SK-N-SH treated with all-trans-retinoic acid at 6 μM for 48 hours (cell line): Measurements from ENCODE around the gene RBM44.

ENCODE experiments used
- ATAC-seq: fragments of 200-7000 bp; cut with Tn5 transposase; 3 replicates; pipeline ENCODE4 v1.9.1; 2020; ENCODE audit warnings: mild to moderate bottlenecking, moderate library complexity
- ARNTL ChIP-seq: fragments of 450-650 bp; formaldehyde crosslinking; IDR thresholded peaks from 2 replicates; pipeline ENCODE4 v1.5.0; 2020; ENCODE audit warnings: low read depth, mild to moderate bottlenecking, moderate library complexity, borderline replicate concordance
- BACH2 ChIP-seq: fragments of 250-450 bp; sonication (Bioruptor Pico); IDR thresholded peaks from 2 replicates; pipeline ENCODE4 v1.9.0; 2021; ENCODE audit warnings: mild to moderate bottlenecking, borderline replicate concordance
- CSDC2 ChIP-seq: fragments of 250-450 bp; sonication (Bioruptor Pico); IDR thresholded peaks from 2 replicates; pipeline ENCODE4 v1.5.0; 2020; ENCODE audit warnings: mild to moderate bottlenecking, moderate library complexity
- CSRNP3 ChIP-seq: fragments of 250-450 bp; sonication (Bioruptor Pico); IDR thresholded peaks from 2 replicates; pipeline ENCODE4 v1.5.1; 2021; ENCODE audit warnings: mild to moderate bottlenecking, moderate library complexity
- ESRRG ChIP-seq: fragments of 250-450 bp; sonication (Bioruptor Pico); IDR thresholded peaks from 2 replicates; pipeline ENCODE4 v1.6.1; 2021; ENCODE audit warnings: mild to moderate bottlenecking
- ISL1 ChIP-seq: fragments of 250-450 bp; sonication (Bioruptor Pico); IDR thresholded peaks from 2 replicates; pipeline ENCODE4 v2.1.2; 2022; ENCODE audit warnings: mild to moderate bottlenecking, moderate library complexity
- OSR1 ChIP-seq: fragments of 250-450 bp; sonication (Bioruptor Pico); IDR thresholded peaks from 2 replicates; pipeline ENCODE4 v1.8.0; 2022; ENCODE audit warnings: moderate library complexity, mild to moderate bottlenecking, inconsistent platforms
- PATZ1 ChIP-seq: fragments of 250-450 bp; sonication (Bioruptor Pico); IDR thresholded peaks from 2 replicates; pipeline ENCODE4 v1.8.0; 2020; ENCODE audit warnings: mild to moderate bottlenecking, moderate library complexity, borderline replicate concordance
- PPARA ChIP-seq: fragments of 250-450 bp; sonication (Bioruptor Pico); IDR thresholded peaks from 2 replicates; pipeline ENCODE4 v1.5.0; 2020; ENCODE audit warnings: mild to moderate bottlenecking, borderline replicate concordance
- RARB ChIP-seq: fragments of 250-450 bp; sonication (Bioruptor Pico); IDR thresholded peaks from 2 replicates; pipeline ENCODE4 v1.8.0; 2021; ENCODE audit warnings: mild to moderate bottlenecking, moderate library complexity
- SNAI2 ChIP-seq: fragments of 250-450 bp; sonication (Bioruptor Pico); IDR thresholded peaks from 2 replicates; pipeline ENCODE4 v1.5.0; 2020; ENCODE audit warnings: mild to moderate bottlenecking, moderate library complexity
- TCF4 ChIP-seq: fragments of 250-450 bp; sonication (Bioruptor Pico); IDR thresholded peaks from 2 replicates; pipeline ENCODE4 v1.8.0; 2021; ENCODE audit warnings: mild to moderate bottlenecking, moderate library complexity, borderline replicate concordance
- TSHZ2 ChIP-seq: fragments of 250-450 bp; sonication (Bioruptor Pico); IDR thresholded peaks from 2 replicates; pipeline ENCODE4 v1.5.0; 2020; ENCODE audit warnings: mild to moderate bottlenecking, moderate library complexity
- ZC3H10 ChIP-seq: fragments of 250-450 bp; sonication (Bioruptor Pico); IDR thresholded peaks from 2 replicates; pipeline ENCODE4 v1.5.1; 2021; ENCODE audit warnings: mild to moderate bottlenecking, moderate library complexity
- ZFP3 ChIP-seq: fragments of 250-450 bp; sonication (Bioruptor Pico); IDR thresholded peaks from 2 replicates; pipeline ENCODE4 v1.5.0; 2020; ENCODE audit warnings: mild to moderate bottlenecking, moderate library complexity
- ZFP30 ChIP-seq: fragments of 450-650 bp; formaldehyde crosslinking; IDR thresholded peaks from 2 replicates; pipeline ENCODE4 v1.5.0; 2022; ENCODE audit warnings: mild to moderate bottlenecking, moderate library complexity
- ZNF565 ChIP-seq: fragments of 450-650 bp; formaldehyde crosslinking; conservative IDR thresholded peaks from 2 replicates; pipeline ENCODE4 v1.5.0; 2020; ENCODE audit warnings: low read depth, mild to moderate bottlenecking, moderate library complexity
- ZNF70 ChIP-seq: fragments of 450-650 bp; formaldehyde crosslinking; IDR thresholded peaks from 2 replicates; pipeline ENCODE4 v1.5.0; 2020; ENCODE audit warnings: mild to moderate bottlenecking, moderate library complexity
- ZNF8 ChIP-seq: fragments of 450-650 bp; formaldehyde crosslinking; IDR thresholded peaks from 2 replicates; pipeline ENCODE4 v1.5.0; 2020; ENCODE audit warnings: mild to moderate bottlenecking, moderate library complexity
- TF ChIP-seq, protein P1 (sequence below): fragments of 250-450 bp; sonication (Bioruptor Pico); IDR thresholded peaks from 2 replicates; pipeline ENCODE4 v1.8.0; 2021; ENCODE audit warnings: low read depth, mild to moderate bottlenecking, moderate library complexity, borderline replicate concordance
- TF ChIP-seq, protein P2 (sequence below): fragments of 250-450 bp; sonication (Bioruptor Pico); IDR thresholded peaks from 2 replicates; pipeline ENCODE4 v1.5.1; 2020; ENCODE audit warnings: low read depth, mild to moderate bottlenecking, moderate library complexity

The RBM44 gene

DNA sequence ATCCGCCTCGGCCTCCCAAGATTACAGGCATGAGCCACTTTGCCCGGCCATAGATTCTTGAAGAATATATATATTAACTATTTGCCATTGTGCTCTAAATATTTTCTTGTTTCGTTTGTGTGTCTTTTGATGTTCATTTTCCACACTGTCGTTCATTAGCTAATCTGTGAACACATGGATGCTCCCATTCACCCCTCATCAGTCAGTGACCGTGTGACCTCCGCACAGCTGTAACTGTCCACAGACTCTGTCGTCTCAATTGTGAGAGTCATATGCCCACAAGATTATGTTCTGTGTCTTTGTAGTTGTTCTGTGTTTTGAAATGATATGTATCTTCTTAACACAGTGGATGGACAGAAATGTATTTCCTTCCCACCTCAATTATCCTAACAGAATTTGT lies 90.4 kb downstream of the RBM44 start:
- TF ChIP-seq TSHZ2 (CRISPR knock-in tag) (no peak), ARNTL (CRISPR knock-in tag) (no peak), CSDC2 (no peak), ESRRG (CRISPR knock-in tag) (no peak), BACH2 (no peak), TCF4 (CRISPR knock-in tag) (no peak), PPARA (CRISPR knock-in tag) (no peak), SNAI2 (CRISPR knock-in tag) (no peak), ZNF8 (no peak), ZNF565 (CRISPR knock-in tag) (no peak), OSR1 (CRISPR knock-in tag) (no peak), ISL1 (CRISPR knock-in tag) (no peak), ZFP3 (CRISPR knock-in tag) (no peak), ZC3H10 (CRISPR knock-in tag) (no peak), CSRNP3 (CRISPR knock-in tag) (no peak), ZFP30 (CRISPR knock-in tag) (no peak)
- TF ChIP-seq, protein P1, sequence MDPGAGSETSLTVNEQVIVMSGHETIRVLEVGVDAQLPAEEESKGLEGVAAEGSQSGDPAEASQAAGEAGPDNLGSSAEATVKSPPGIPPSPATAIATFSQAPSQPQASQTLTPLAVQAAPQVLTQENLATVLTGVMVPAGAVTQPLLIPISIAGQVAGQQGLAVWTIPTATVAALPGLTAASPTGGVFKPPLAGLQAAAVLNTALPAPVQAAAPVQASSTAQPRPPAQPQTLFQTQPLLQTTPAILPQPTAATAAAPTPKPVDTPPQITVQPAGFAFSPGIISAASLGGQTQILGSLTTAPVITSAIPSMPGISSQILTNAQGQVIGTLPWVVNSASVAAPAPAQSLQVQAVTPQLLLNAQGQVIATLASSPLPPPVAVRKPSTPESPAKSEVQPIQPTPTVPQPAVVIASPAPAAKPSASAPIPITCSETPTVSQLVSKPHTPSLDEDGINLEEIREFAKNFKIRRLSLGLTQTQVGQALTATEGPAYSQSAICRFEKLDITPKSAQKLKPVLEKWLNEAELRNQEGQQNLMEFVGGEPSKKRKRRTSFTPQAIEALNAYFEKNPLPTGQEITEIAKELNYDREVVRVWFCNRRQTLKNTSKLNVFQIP: no peak
- TF ChIP-seq, protein P2, sequence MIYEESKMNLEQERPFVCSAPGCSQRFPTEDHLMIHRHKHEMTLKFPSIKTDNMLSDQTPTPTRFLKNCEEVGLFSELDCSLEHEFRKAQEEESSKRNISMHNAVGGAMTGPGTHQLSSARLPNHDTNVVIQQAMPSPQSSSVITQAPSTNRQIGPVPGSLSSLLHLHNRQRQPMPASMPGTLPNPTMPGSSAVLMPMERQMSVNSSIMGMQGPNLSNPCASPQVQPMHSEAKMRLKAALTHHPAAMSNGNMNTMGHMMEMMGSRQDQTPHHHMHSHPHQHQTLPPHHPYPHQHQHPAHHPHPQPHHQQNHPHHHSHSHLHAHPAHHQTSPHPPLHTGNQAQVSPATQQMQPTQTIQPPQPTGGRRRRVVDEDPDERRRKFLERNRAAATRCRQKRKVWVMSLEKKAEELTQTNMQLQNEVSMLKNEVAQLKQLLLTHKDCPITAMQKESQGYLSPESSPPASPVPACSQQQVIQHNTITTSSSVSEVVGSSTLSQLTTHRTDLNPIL (CRISPR knock-in tag): no peak
- TF ChIP-seq, all 23 proteins: peak for 0
- no peak for ATAC-seq

- no peak for ATAC-seq
- TF ChIP-seq BACH2 (no peak), ZNF8 (no peak), ISL1 (CRISPR knock-in tag) (no peak), RARB (CRISPR knock-in tag) (no peak), CSRNP3 (CRISPR knock-in tag) (no peak), TCF4 (CRISPR knock-in tag) (no peak), PPARA (CRISPR knock-in tag) (no peak), ZNF70 (no peak), PATZ1 (CRISPR knock-in tag) (no peak), OSR1 (CRISPR knock-in tag) (no peak)
- TF ChIP-seq, protein P2 (CRISPR knock-in tag): no peak
These were observed 91.2 kb downstream of the RBM44 start for GRCh38 chr2:237889811-237890210.
